Measurements from ENCODE around the gene CAMK2A. TPM values are rescaled to one million over a fixed set of nuclear protein-coding genes. Genes with fewer than 3 reads are reported as not detected.

Gene CAMK2A
- total RNA-seq, 2 experiments from 2014 or later = not detected

DNA sequence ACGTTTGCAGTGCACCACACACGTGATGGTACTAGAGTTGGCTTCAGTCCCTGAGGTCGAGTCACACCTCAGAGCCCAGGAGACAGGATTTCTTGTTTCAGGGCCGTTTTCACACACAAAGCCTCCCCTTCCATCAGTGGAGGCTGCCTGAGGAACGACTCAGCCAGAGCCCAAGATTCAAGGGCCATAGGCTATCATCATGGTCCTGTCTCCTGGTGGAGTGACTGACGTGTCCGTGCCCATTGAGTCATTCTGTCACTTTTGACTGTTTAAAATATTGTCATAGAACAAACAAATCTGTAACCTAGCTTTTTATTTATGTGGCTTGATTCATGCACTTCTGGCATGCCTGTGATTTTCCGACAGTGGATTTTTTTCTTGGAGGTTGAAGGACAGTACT, 28.3 kb downstream of the CAMK2A start:
- H2AFZ ChIP-seq (ENCODE audit: low read length) = no peak overlapping the region
- H3K4me3 ChIP-seq (ENCODE audit: low read depth, low read length, poor library complexity, severe bottlenecking) = no peak overlapping the region
- no peak for DNase-seq (ENCODE audit: low spot score)
- H3K9me2 ChIP-seq (ENCODE audit: insufficient read depth, low read length) = no peaks in the 10 kb centered on the region
- no peaks in the 10 kb centered on the region for H3K36me3 ChIP-seq (ENCODE audit: insufficient read depth, low read length)
- no peak overlapping the region for H3K4me2 ChIP-seq (ENCODE audit: low read length)
- ChIA-PET CTCF (ENCODE audit: unreplicated experiment) (no interaction called here), POLR2A (interaction anchor here (0.7 to 1.2 kb wide), 2 partner anchors 10 kb away, joined by 3 read pairs; no protein-coding TSS in a partner anchor)
- no peaks in the 10 kb centered on the region for H3K79me2 ChIP-seq (ENCODE audit: insufficient read depth, low read depth, low read length)
- no TSS peak for BruUV-seq (replicated peaks)
- H3K4me1 ChIP-seq (ENCODE audit: insufficient read depth, low read length, poor library complexity, severe bottlenecking) = no peaks in the 10 kb centered on the region
- TF ChIP-seq EZH2phosphoT487 (IDR thresholded peaks at IDR 0.05; ENCODE audit: borderline replicate concordance, low read depth, low read length) = no peak
- TF ChIP-seq, protein P1, sequence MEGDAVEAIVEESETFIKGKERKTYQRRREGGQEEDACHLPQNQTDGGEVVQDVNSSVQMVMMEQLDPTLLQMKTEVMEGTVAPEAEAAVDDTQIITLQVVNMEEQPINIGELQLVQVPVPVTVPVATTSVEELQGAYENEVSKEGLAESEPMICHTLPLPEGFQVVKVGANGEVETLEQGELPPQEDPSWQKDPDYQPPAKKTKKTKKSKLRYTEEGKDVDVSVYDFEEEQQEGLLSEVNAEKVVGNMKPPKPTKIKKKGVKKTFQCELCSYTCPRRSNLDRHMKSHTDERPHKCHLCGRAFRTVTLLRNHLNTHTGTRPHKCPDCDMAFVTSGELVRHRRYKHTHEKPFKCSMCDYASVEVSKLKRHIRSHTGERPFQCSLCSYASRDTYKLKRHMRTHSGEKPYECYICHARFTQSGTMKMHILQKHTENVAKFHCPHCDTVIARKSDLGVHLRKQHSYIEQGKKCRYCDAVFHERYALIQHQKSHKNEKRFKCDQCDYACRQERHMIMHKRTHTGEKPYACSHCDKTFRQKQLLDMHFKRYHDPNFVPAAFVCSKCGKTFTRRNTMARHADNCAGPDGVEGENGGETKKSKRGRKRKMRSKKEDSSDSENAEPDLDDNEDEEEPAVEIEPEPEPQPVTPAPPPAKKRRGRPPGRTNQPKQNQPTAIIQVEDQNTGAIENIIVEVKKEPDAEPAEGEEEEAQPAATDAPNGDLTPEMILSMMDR (conservative IDR thresholded peaks at IDR 0.05; ENCODE audit: low read length) = no peak
- intact Hi-C loops (cut with micrococcal nuclease; ENCODE audit: unreplicated experiment) = no loop called here
- H3K9me3 ChIP-seq (ENCODE audit: low read length) = no peaks in the 10 kb centered on the region
- no peak overlapping the region for H3K27ac ChIP-seq (ENCODE audit: low read depth, low read length, poor library complexity, severe bottlenecking)
- H4K20me1 ChIP-seq (ENCODE audit: insufficient read depth, low read length) = no peaks in the 10 kb centered on the region

DNA sequence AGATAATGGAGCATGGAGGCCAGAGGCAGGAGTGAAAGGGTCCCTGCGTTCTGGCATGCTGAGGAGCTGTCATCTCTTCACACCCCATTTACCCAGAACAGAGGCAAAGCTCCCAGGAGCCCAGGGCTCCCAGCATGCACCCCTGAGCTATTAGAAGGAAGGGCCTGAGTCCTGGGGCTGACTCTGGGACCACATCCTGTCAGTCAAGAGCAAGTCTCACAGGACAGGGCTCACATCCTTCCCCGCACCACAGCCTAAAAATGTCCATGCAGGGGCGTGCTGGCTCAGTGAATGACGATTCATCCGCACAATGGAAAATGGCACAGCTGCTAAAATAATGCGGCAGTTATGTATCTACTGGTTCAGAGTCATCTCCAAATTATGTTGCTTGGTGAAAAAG, 31.4 kb downstream of the CAMK2A start:
- Histone ChIP-seq H3K4me3 (ENCODE audit: low read depth, low read length, poor library complexity, severe bottlenecking) (no peak overlapping the region), H3K4me1 (ENCODE audit: insufficient read depth, low read length, poor library complexity, severe bottlenecking) (no peaks in the 10 kb centered on the region), H3K4me2 (ENCODE audit: low read length) (no peak overlapping the region), H2AFZ (ENCODE audit: low read length) (no peak overlapping the region), H3K27ac (ENCODE audit: low read depth, low read length, poor library complexity, severe bottlenecking) (no peak overlapping the region), H3K9me3 (ENCODE audit: low read length) (no peaks in the 10 kb centered on the region), H3K79me2 (ENCODE audit: insufficient read depth, low read depth, low read length) (no peaks in the 10 kb centered on the region), H4K20me1 (ENCODE audit: insufficient read depth, low read length) (no peaks in the 10 kb centered on the region), H3K9me2 (ENCODE audit: insufficient read depth, low read length) (no peaks in the 10 kb centered on the region), H3K36me3 (ENCODE audit: insufficient read depth, low read length) (no peaks in the 10 kb centered on the region)
- no TSS peak for BruUV-seq (replicated peaks)
- DNase-seq (ENCODE audit: low spot score) = peak; percentile 16
- no peak for TF ChIP-seq EZH2phosphoT487 (IDR thresholded peaks at IDR 0.05; ENCODE audit: borderline replicate concordance, low read depth, low read length)
- ChIA-PET CTCF (ENCODE audit: unreplicated experiment) (no interaction called here), POLR2A (interaction anchor here (0.6 kb wide), 1 partner anchor 527 kb away, joined by 5 read pairs; no protein-coding TSS in a partner anchor)
- intact Hi-C loops (cut with micrococcal nuclease; ENCODE audit: unreplicated experiment) = no loop called here

DNA sequence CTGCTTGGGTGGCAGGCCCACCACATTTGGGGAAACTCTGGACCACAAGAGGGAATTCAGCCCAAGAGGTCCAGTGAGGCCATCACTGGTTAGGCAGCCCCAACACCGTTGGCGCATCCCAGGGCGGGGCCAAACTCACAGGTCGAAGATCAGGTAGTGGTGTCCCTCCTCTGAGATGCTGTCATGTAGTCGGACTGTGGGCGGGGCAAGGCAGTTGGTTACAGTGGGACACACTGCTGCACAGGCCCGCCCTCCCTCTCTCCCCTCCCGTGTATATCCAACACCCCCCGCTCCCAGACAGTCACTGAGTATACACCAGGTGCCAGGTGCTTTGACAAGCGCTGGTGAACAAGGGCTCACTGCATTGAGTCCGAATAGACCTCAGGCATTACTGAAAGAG, 32.1 kb downstream of the CAMK2A start:
- no peak for DNase-seq (ENCODE audit: low spot score)
- ChIA-PET CTCF (ENCODE audit: unreplicated experiment) (no interaction called here), POLR2A (no interaction called here)
- H3K9me3 ChIP-seq (ENCODE audit: low read length) = no peaks in the 10 kb centered on the region
- H3K27ac ChIP-seq (ENCODE audit: low read depth, low read length, poor library complexity, severe bottlenecking) = no peak overlapping the region
- no peaks in the 10 kb centered on the region for H4K20me1 ChIP-seq (ENCODE audit: insufficient read depth, low read length)
- no peaks in the 10 kb centered on the region for H3K36me3 ChIP-seq (ENCODE audit: insufficient read depth, low read length)
- no TSS peak for BruUV-seq (replicated peaks)
- H3K9me2 ChIP-seq (ENCODE audit: insufficient read depth, low read length) = no peaks in the 10 kb centered on the region
- H3K4me2 ChIP-seq (ENCODE audit: low read length) = no peak overlapping the region
- TF ChIP-seq, protein P1 (conservative IDR thresholded peaks at IDR 0.05; ENCODE audit: low read length) = no peak
- TF ChIP-seq EZH2phosphoT487 (IDR thresholded peaks at IDR 0.05; ENCODE audit: borderline replicate concordance, low read depth, low read length) = no peak
- no peak overlapping the region for H3K4me3 ChIP-seq (ENCODE audit: low read depth, low read length, poor library complexity, severe bottlenecking)
- H3K4me1 ChIP-seq (ENCODE audit: insufficient read depth, low read length, poor library complexity, severe bottlenecking) = no peaks in the 10 kb centered on the region
- H3K79me2 ChIP-seq (ENCODE audit: insufficient read depth, low read depth, low read length) = no peaks in the 10 kb centered on the region
- intact Hi-C loops (cut with micrococcal nuclease; ENCODE audit: unreplicated experiment) = no loop called here
- no peak overlapping the region for H2AFZ ChIP-seq (ENCODE audit: low read length)
